Astrocyte of the spinal cord (primary cell): ENCODE measurements around the gene HOXC13.

Source experiments
- DNase-seq: peaks from one replicate; pipeline ENCODE4 v3.0.0; 2011; ENCODE audit warnings: low read depth, low spot score
- H3K4me3 ChIP-seq: 2 replicates; pipeline ENCODE4 v1.5.1; 2011; ENCODE audit warnings: low read depth, mild to moderate bottlenecking, low read length, moderate library complexity
- CTCF ChIP-seq: IDR thresholded peaks from 2 replicates; pipeline ENCODE4 v1.5.1; 2012; ENCODE audit warnings: low read depth, mild to moderate bottlenecking, low read length, inconsistent platforms
- in situ Hi-C: cut with HindIII; loops from 2 replicates; pipeline ENCODE4 v1.10.0; 2017; ENCODE audit warnings: low sequenced_read_pairs

The HOXC13 gene

DNA sequence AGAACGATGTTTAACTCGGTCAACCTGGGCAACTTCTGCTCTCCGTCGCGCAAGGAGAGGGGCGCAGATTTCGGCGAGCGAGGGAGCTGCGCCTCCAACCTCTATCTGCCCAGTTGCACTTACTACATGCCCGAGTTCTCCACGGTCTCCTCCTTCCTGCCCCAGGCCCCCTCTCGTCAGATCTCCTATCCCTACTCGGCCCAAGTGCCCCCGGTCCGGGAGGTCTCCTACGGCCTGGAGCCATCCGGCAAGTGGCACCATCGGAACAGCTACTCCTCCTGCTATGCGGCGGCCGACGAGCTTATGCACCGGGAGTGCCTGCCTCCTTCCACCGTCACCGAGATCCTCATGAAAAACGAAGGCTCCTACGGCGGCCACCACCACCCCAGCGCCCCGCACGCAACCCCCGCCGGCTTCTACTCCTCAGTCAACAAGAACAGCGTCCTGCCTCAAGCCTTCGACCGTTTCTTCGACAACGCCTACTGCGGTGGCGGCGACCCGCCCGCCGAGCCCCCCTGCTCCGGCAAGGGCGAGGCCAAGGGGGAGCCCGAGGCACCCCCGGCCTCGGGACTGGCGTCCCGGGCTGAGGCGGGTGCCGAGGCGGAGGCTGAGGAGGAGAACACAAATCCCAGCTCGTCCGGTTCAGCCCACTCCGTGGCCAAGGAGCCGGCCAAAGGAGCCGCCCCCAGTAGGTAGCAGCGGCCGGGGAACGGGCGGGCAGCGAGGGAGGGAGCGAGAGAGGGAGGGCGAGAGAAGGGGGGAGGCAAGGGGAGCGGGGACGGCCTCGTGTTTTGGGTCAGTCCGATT lies 34.8 kb downstream of the HOXC13 start:
- H3K4me3 ChIP-seq = no peak overlapping the region
- no peak for DNase-seq
- TF ChIP-seq CTCF = no peak
- in situ Hi-C loops = no loop called here

DNA sequence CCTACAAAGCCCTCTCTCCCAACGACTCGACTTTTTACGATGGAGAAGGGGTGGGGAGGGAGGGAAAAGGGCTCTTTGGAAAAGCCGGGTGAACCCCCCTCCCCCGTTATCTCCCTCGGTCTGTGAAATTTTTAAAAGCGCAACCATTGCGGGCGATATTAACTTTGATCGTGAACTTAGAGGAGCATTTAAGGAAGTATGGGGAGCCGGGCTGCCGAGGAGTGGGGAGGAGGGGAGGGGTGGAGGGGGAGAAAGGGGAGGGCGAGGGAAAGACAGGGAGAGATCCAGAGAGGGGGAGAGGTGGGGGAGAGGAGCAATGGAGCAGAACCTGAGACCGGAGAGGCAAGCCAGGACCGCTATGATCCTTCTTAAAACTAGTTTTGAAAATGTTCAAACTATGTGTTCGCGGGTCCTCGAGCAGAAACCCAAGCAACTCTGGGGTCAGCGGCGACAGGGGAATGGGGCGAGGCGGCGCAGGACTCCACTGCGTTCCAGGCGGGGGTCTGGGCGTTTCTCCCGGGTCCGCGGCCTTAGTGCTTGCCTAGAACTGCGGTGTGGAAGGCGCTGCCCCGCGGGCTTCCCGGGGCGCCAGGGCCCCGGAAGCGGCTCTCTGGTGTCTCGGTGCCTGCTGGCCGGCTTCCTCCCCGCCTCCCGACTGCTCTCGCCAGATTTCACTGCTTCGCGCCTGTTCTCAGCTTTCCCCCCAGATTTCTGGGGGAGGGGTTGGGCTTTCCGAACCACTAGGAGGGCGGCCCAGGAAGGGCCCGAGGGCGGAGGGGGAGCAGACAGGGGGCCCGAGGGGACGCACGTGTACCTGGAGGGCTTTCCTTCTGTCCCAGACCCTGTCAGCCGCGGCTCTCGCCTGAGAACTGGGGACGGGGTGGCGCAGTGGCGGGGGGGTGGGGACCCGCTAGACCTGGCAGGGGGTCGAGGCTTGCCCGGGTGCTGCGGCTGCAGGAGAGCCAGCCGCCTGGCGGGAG lies 35.7 kb downstream of the HOXC13 start, which contains the start of gene HOTAIR:
Gene HOTAIR, minus strand, starts transcription at position 871 of the 980 bp plus-strand sequence.
- no peak for TF ChIP-seq CTCF
- DNase-seq = no peak
- in situ Hi-C loops = no loop called here
- no peak within 1 kb of the TSS for H3K4me3 ChIP-seq

DNA sequence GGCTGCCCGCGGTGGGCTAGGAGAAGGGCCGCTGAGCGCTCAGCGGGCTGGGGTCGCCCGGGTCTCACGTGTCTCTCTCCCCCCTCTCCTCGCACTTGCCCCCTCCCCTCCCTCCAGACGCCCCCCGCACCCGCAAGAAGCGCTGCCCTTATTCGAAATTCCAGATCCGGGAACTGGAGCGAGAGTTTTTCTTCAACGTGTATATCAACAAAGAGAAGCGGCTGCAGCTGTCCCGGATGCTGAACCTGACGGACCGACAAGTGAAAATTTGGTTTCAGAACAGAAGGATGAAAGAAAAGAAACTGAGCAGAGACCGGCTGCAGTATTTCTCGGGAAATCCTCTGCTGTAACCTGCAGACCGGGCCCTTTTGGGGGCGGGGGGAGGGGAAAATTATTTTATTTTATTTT lies 36.4 kb downstream of the HOXC13 start:
- H3K4me3 ChIP-seq = no peak overlapping the region
- DNase-seq = no peak
- in situ Hi-C loops = no loop called here
- TF ChIP-seq CTCF = no peak

GRCh38 chr12:53975479-53976152 lies 37.0 kb downstream of the HOXC13 start:
- no peak for DNase-seq
- in situ Hi-C loops = no loop called here
- H3K4me3 ChIP-seq = no peak overlapping the region
- TF ChIP-seq CTCF = no peak

DNA sequence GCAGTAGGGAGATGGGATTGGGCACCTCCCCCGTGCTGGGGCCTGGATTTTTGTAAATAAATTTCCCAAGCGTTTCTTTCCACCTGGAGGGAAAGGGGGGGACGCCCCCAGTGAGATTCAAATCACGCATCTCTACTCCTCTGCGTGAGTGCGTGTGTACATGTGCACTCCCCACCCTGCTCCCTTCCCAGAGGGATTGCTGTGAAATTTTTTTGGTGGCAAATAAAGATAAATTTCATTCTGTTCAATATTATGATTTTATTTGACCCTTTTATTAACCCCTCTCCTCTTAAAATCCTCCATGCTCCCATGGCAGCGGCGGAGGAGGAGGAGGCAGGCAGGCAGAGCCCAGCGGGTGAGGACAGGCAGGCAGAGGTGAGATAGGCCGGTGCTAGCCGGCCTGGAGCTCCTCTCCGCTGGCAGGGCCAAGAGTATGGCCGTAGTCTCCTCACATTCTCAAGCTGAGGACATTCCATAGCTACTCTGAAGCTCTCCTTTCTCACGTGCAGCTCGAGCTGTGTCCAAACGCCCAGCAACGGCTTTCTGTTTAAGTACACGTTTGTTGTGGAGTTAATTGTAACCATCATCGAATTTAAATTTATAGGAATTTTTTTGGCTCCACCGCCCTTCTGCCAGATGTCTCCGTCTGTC lies 37.7 kb downstream of the HOXC13 start:
- H3K4me3 ChIP-seq = no peak overlapping the region
- in situ Hi-C loops = no loop called here
- no peak for DNase-seq
- no peak for TF ChIP-seq CTCF
